ACHN (cell line): ENCODE measurements around the gene CDK6.

Experiments
- DNase-seq: peaks from one replicate; pipeline ENCODE4 v3.0.0-alpha.2; 2015
- in situ Hi-C: cut with HindIII; loops from 2 replicates; pipeline ENCODE4 v1.10.0; 2017; ENCODE audit warnings: low sequenced_read_pairs, low pct_ligation_motif_present, low pct_unique_long_range_greater_than_20kb

The CDK6 gene

DNA sequence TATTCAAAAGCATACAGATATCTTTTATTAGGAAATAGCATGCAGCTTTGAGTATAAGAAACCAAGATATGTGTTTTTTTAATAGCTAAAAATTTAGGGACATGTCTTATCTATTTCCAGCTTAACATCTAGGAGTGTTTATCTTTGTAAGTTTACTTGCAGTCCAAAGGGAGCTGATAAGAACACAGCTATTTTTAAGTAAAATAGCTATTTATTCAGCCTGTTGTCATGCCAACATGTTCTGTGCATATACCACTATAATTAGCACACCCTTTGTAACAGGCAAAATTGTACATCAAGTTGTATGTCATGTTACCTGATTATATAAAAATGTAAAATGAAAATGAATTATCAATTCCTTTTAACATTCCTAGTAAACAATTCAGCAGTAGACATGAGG is 275.8 kb downstream of the CDK6 start:
- in situ Hi-C loops, result no loop called here

DNA sequence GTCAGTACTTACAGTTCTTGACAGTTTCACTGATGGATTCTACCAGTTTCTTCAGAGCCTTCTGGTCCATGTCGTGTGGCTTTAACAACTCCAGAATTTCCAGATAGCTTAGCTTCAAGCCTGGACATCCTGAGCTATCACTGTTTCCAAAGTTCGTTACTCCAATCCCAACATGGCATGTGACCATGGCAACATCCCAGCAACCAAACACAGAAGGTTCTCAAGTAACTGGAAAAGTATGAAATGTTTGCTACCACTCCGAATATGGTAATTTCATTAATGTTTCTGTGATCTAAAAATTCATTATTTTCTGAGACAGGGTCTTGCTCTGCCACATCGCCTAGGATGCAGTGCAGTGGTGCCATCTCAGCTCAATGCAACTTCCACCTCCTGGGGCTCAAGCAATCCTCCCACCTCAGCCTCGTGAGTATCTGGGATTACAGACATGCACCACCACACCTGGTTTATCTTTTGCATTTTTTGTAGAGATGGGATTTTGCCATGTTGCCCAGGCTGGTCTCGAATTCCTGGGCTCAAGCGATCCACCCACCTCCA is 278.5 kb downstream of the CDK6 start:
- no peak for DNase-seq
- in situ Hi-C loops, result no loop called here

More for the DNA sequence above, 275.8 kb downstream of the CDK6 start:
- DNase-seq, result no peak

DNA sequence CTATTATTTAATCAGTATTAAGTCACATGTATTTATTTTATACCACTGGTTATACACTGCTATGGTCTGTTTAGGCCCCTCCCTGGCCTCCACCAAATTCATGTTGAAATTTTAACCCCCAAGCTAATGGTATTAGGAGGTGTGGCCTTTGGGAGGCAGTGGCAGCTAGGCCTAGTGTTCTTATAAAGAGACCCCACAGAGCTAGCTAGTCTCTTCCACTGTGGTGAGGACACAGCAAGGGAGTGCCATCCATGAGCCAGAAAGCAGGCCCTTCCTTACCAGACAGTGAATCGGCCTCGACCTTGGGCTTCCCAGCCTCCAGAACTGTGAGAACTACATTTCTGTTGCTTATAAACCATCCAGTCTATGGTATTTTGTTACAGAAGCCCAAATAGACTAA is 279.1 kb downstream of the CDK6 start:
- in situ Hi-C loops, result no loop called here
- no peak for DNase-seq
